Suppressor macrophage (primary cell): ENCODE data around the gene ARL6IP6.

Experiments
- DNase-seq, 4 experiments: peaks; one replicate each; pipeline ENCODE4 v3.0.0-alpha.2; 2020 to 2022

Gene ARL6IP6

DNA sequence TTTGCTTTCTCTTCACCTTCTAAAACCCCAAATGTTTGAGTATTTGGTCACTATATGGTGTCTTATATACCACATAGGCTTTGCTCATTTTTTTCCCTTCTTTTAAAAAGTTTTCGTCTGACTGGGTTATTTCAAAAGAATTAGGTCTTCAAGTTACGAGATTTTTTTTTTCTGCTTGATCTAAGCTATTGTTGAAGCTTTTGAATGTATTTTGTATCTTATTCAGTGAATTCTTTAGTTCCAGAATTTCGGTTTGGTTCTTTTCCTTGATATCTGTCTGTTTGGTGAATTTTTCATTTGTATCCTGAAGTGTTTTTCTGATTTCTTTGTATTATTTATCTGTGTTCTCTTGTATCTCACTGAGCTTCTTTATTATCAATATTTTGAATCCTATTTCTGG is 93.5 kb downstream of the ARL6IP6 start:
- DNase-seq, result no peak
